Suppressor macrophage (primary cell): ENCODE measurements around the gene ZCWPW1.
"Not testable (repeated sequence)": the region's sequence is repeated elsewhere in the genome, so short reads cannot be mapped to it uniquely, and the experiment has no call there.

Source experiments
- DNase-seq, 4 experiments: peaks; one replicate each; pipeline ENCODE4 v3.0.0-alpha.2; 2020 to 2022

ZCWPW1 gene

GRCh38 chr7:100373261-100373831 is 55.2 kb downstream of the ZCWPW1 start, which contains the start of gene PILRA:
PILRA (plus strand) TSS chr7:100373487; CDS start chr7:100373657, 170 bp downstream.
- peak; percentile 78 to 88 (median 86) for DNase-seq

- peak in 3 of 4 experiments; percentile 25 to 55 (median 38) for DNase-seq
Observed at GRCh38 chr7:100372694-100373093, 55.8 kb downstream of the ZCWPW1 start.

GRCh38 chr7:100372256-100372655 is 56.2 kb downstream of the ZCWPW1 start:
- DNase-seq: peak; percentile 86 to 94 (median 93)

GRCh38 chr7:100371561-100372171 is 56.8 kb downstream of the ZCWPW1 start:
- DNase-seq: no peak

GRCh38 chr7:100370746-100371145 is 57.8 kb downstream of the ZCWPW1 start:
- no peak for DNase-seq

- no peak for DNase-seq
Observed at GRCh38 chr7:100370303-100370702, 58.2 kb downstream of the ZCWPW1 start.

- DNase-seq: peak; percentile 95 to 98 (median 96)
Observed at GRCh38 chr7:100369105-100369504, 59.4 kb downstream of the ZCWPW1 start.

GRCh38 chr7:100367676-100368613 is 60.6 kb downstream of the ZCWPW1 start:
- DNase-seq: peak; percentile 56 to 79 (median 72)

GRCh38 chr7:100367251-100367620 is 61.3 kb downstream of the ZCWPW1 start:
- no peak for DNase-seq

GRCh38 chr7:100366411-100367250 is 61.9 kb downstream of the ZCWPW1 start:
- no peak for DNase-seq

- not testable (repeated sequence) for DNase-seq
Observed at GRCh38 chr7:100365998-100366367, 62.5 kb downstream of the ZCWPW1 start.

GRCh38 chr7:100364480-100364879 is 64.0 kb downstream of the ZCWPW1 start:
- no peak for DNase-seq

- not testable (repeated sequence) for DNase-seq
Observed at GRCh38 chr7:100363797-100364196, 64.7 kb downstream of the ZCWPW1 start.

GRCh38 chr7:100363098-100363497 is 65.4 kb downstream of the ZCWPW1 start:
- DNase-seq: no peak

GRCh38 chr7:100360135-100360854 is 68.2 kb downstream of the ZCWPW1 start:
- peak; percentile 47 to 78 (median 75) for DNase-seq

GRCh38 chr7:100358857-100359212 is 69.7 kb downstream of the ZCWPW1 start:
- no peak for DNase-seq

- DNase-seq: no peak
Observed at GRCh38 chr7:100358027-100358856, 70.3 kb downstream of the ZCWPW1 start, which contains the start of gene PILRB. PILRB (plus strand) TSS chr7:100358117; CDS start chr7:100358303, 186 bp downstream.

- no peak for DNase-seq
Observed at GRCh38 chr7:100357131-100357561, 71.4 kb downstream of the ZCWPW1 start.

- no peak for DNase-seq
Observed at GRCh38 chr7:100356416-100357068, 72.0 kb downstream of the ZCWPW1 start.

- no peak for DNase-seq
Observed at GRCh38 chr7:100353685-100354330, 74.7 kb downstream of the ZCWPW1 start.
